ENCODE measurements around the gene COL24A1. TPM values are rescaled to one million over a fixed set of nuclear protein-coding genes. Genes with fewer than 3 reads are reported as not detected.
A peak's percentile ranks its signal among the peaks of the same experiment; 100 is the strongest.
"Not testable (repeated sequence)": the region's sequence is repeated elsewhere in the genome, so short reads cannot be mapped to it uniquely, and the experiment has no call there.

The COL24A1 gene
- total RNA-seq, 6 donors from 2014 or later = 0.30 to 2.1 (median 0.68) TPM

- no peak for ATAC-seq (ENCODE audit: low FRiP score in 2 of 2)
- TF ChIP-seq CTCF (IDR thresholded peaks at IDR 0.05) (no peak), EP300 (IDR thresholded peaks at IDR 0.05) (no peak), POLR2A (IDR thresholded peaks at IDR 0.05) (no peak), POLR2AphosphoS5 (IDR thresholded peaks at IDR 0.05) (no peak)
- no peak for DNase-seq
- no peak overlapping the region for H3K27ac ChIP-seq
- no peaks in the 10 kb centered on the region for H3K9me3 ChIP-seq
- H3K27me3 ChIP-seq = no peaks in the 10 kb centered on the region
- H3K4me1 ChIP-seq = no peaks in the 10 kb centered on the region
- WGBS, 2 donors = 51 to 59% methylated on average over 2 of the region's 2 CpGs
- H3K4me3 ChIP-seq = no peak overlapping the region
- H3K36me3 ChIP-seq = no peaks in the 10 kb centered on the region
These were observed 318.3 kb downstream of the COL24A1 start for GRCh38 chr1:85838238-85838637.

- Histone ChIP-seq H3K4me3 (no peak overlapping the region), H3K9me3 (no peaks in the 10 kb centered on the region), H3K27me3 (no peaks in the 10 kb centered on the region), H3K27ac (no peak overlapping the region), H3K36me3 (no peaks in the 10 kb centered on the region), H3K4me1 (no peaks in the 10 kb centered on the region)
- no peak for DNase-seq
- no peak for ATAC-seq (ENCODE audit: low FRiP score in 2 of 2)
- no peak for TF ChIP-seq POLR2AphosphoS5 (IDR thresholded peaks at IDR 0.05)
- no peak for TF ChIP-seq POLR2A (IDR thresholded peaks at IDR 0.05)
- TF ChIP-seq EP300 (IDR thresholded peaks at IDR 0.05) = no peak
- TF ChIP-seq CTCF (IDR thresholded peaks at IDR 0.05) = no peak
- WGBS, 2 donors = 50 to 52% methylated on average over 4 of the region's 4 CpGs
These were observed 319.8 kb downstream of the COL24A1 start for GRCh38 chr1:85836736-85837135.

- not testable (repeated sequence) for ATAC-seq (ENCODE audit: low FRiP score in 2 of 2)
- 89 to 100% methylated on average over 1 to 2 of the region's 2 CpGs for WGBS, 2 donors
These were observed 323.4 kb downstream of the COL24A1 start for GRCh38 chr1:85833165-85833564.

GRCh38 chr1:85830837-85831236, 325.7 kb downstream of the COL24A1 start:
- peaks cover 0 to 5% (median 0%) of the 10 kb centered on the region in 4 donors for H3K9me3 ChIP-seq
- no peak for TF ChIP-seq POLR2AphosphoS5 (IDR thresholded peaks at IDR 0.05)
- TF ChIP-seq CTCF (IDR thresholded peaks at IDR 0.05) = no peak
- no peak for TF ChIP-seq POLR2A (IDR thresholded peaks at IDR 0.05)
- TF ChIP-seq EP300 (IDR thresholded peaks at IDR 0.05) = no peak
- no peaks in the 10 kb centered on the region for H3K27me3 ChIP-seq
- no peaks in the 10 kb centered on the region for H3K36me3 ChIP-seq
- H3K4me3 ChIP-seq = no peak overlapping the region
- no peak overlapping the region for H3K27ac ChIP-seq
- WGBS, 2 donors = 85 to 92% methylated on average over 8 of the region's 8 CpGs
- H3K4me1 ChIP-seq = no peaks in the 10 kb centered on the region
- ATAC-seq (ENCODE audit: low FRiP score in 2 of 2) (no peak), DNase-seq (no peak)

More at GRCh38 chr1:85833165-85833564, 323.4 kb downstream of the COL24A1 start:
- not testable (repeated sequence) for H3K9me3 ChIP-seq, H3K27me3 ChIP-seq, H3K36me3 ChIP-seq, H3K27ac ChIP-seq, DNase-seq, H3K4me3 ChIP-seq, H3K4me1 ChIP-seq

GRCh38 chr1:85824066-85824840, 332.3 kb downstream of the COL24A1 start:
- TF ChIP-seq CTCF (IDR thresholded peaks at IDR 0.05) (no peak), POLR2A (IDR thresholded peaks at IDR 0.05) (no peak), EP300 (IDR thresholded peaks at IDR 0.05) (no peak), POLR2AphosphoS5 (IDR thresholded peaks at IDR 0.05) (no peak)
- Histone ChIP-seq H3K9me3 (no peaks in the 10 kb centered on the region), H3K27me3 (no peaks in the 10 kb centered on the region), H3K4me1 (no peaks in the 10 kb centered on the region), H3K36me3 (no peaks in the 10 kb centered on the region), H3K4me3 (no peak overlapping the region), H3K27ac (peak overlapping the region in 1 of 4 donors; percentile 27)
- no peak for DNase-seq
- 69 to 76% methylated on average over 9 of the region's 9 CpGs for WGBS, 2 donors
- ATAC-seq (ENCODE audit: low FRiP score in 2 of 2) = peak in 1 of 2 donors; percentile 49

Data from upper lobe of left lung (tissue), 6 donors.